HEK293T (cell line): ENCODE results near the gene MYL3.

Experiments
- BHLHE40 ChIP-seq: fragments of 450-650 bp; IDR thresholded peaks from 2 replicates; pipeline ENCODE4 v1.6.1; 2016; ENCODE audit warnings: mild to moderate bottlenecking, moderate library complexity, borderline replicate concordance
- ELF4 ChIP-seq: fragments of 450-650 bp; IDR thresholded peaks from 2 replicates; pipeline ENCODE4 v1.6.1; 2017; ENCODE audit warnings: antibody characterized with exemption
- FOXM1 ChIP-seq: fragments of 450-650 bp; IDR thresholded peaks from 2 replicates; pipeline ENCODE4 v1.6.1; 2017; ENCODE audit warnings: mild to moderate bottlenecking, borderline replicate concordance
- HDGF ChIP-seq: fragments of 450-650 bp; IDR thresholded peaks from 2 replicates; pipeline ENCODE4 v1.6.1; 2017; ENCODE audit warnings: antibody characterized with exemption, borderline replicate concordance
- L3MBTL2 ChIP-seq: fragments of 450-650 bp; conservative IDR thresholded peaks from 2 replicates; pipeline ENCODE4 v1.6.1; 2016; ENCODE audit warnings: mild to moderate bottlenecking
- LEF1 ChIP-seq: fragments of 450-650 bp; IDR thresholded peaks from 2 replicates; pipeline ENCODE4 v1.6.1; 2017; ENCODE audit warnings: mild to moderate bottlenecking, borderline replicate concordance
- NFRKB ChIP-seq: fragments of 450-650 bp; IDR thresholded peaks from 2 replicates; pipeline ENCODE4 v1.6.1; 2016; ENCODE audit warnings: mild to moderate bottlenecking, moderate library complexity
- SP1 ChIP-seq: fragments of 450-650 bp; IDR thresholded peaks from 2 replicates; pipeline ENCODE4 v1.6.1; 2017
- TARDBP ChIP-seq: fragments of 450-650 bp; IDR thresholded peaks from 2 replicates; pipeline ENCODE4 v1.6.1; 2016
- TF ChIP-seq, protein P1 (sequence below): fragments of 450-650 bp; IDR thresholded peaks from 2 replicates; pipeline ENCODE4 v1.6.1; 2016

GRCh38 chr3:46896386-46896785 is 33.1 kb upstream of the MYL3 start:
- no peak for TF ChIP-seq FOXM1
- TF ChIP-seq, protein P1, sequence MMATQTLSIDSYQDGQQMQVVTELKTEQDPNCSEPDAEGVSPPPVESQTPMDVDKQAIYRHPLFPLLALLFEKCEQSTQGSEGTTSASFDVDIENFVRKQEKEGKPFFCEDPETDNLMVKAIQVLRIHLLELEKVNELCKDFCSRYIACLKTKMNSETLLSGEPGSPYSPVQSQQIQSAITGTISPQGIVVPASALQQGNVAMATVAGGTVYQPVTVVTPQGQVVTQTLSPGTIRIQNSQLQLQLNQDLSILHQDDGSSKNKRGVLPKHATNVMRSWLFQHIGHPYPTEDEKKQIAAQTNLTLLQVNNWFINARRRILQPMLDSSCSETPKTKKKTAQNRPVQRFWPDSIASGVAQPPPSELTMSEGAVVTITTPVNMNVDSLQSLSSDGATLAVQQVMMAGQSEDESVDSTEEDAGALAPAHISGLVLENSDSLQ: no peak
- no peak for TF ChIP-seq L3MBTL2
- no peak for TF ChIP-seq HDGF
- TF ChIP-seq SP1: no peak
- TF ChIP-seq BHLHE40: no peak
- no peak for TF ChIP-seq TARDBP
- TF ChIP-seq LEF1: no peak
- TF ChIP-seq NFRKB: no peak
- TF ChIP-seq ELF4: no peak
